H1 (cell line): Measurements from ENCODE around the gene INTS15. TPM values are rescaled to one million over a fixed set of nuclear protein-coding genes. Genes with fewer than 3 reads are reported as not detected.

Experiments used
- CTCF ChIA-PET: fragments of 300-600 bp; sonication (Branson Sonifier 250); formaldehyde crosslinking; loops from one replicate; lab custom pipeline; 2021; ENCODE audit not compliant: partially characterized antibody; lab: Charles Lee
- POLR2A ChIA-PET: fragments of 300-600 bp; sonication (Branson Sonifier 250); formaldehyde crosslinking; loops from one replicate; lab custom pipeline; 2021; ENCODE audit warnings: inconsistent platforms; ENCODE audit not compliant: partially characterized antibody; lab: Charles Lee
- DNase-seq, 2 experiments: peaks; one replicate each; pipeline versions ENCODE4 v3.0.0 to v3.0.0-alpha.2; 2010 to 2022; ENCODE audit warnings: low spot score in 2 of 2, low read depth in 1 of 2, mixed read lengths in 1 of 2
- FAIRE-seq: peaks from 2 replicates; lab custom pipeline; 2011; peaks lifted over from hg19 to GRCh38; lab: Jason Lieb, UNC
- H2AFZ ChIP-seq: 2 replicates; pipeline ENCODE4 v1.8.1; 2012; ENCODE audit warnings: low read length, inconsistent platforms
- H2AK5ac ChIP-seq: 2 replicates; pipeline ENCODE4 v1.6.1; 2013; ENCODE audit warnings: low read depth, low read length
- H2BK120ac ChIP-seq: replicated peaks from 2 replicates; pipeline ENCODE3; 2013; ENCODE audit warnings: low read depth, low read length, inconsistent platforms
- H2BK12ac ChIP-seq: 2 replicates; pipeline ENCODE4 v1.6.1; 2013; ENCODE audit warnings: low read depth, low read length
- H2BK15ac ChIP-seq: 2 replicates; pipeline ENCODE4 v1.6.1; 2013; ENCODE audit warnings: low read length
- H2BK20ac ChIP-seq: 2 replicates; pipeline ENCODE4 v1.6.1; 2013; ENCODE audit warnings: low read length
- H2BK5ac ChIP-seq: 2 replicates; pipeline ENCODE4 v1.6.1; 2013; ENCODE audit warnings: low read depth, low read length
- H3K14ac ChIP-seq: 2 replicates; pipeline ENCODE4 v1.6.1; 2013; ENCODE audit warnings: inconsistent platforms; ENCODE audit not compliant: insufficient read length
- H3K18ac ChIP-seq: 2 replicates; pipeline ENCODE4 v1.6.1; 2013; ENCODE audit warnings: low read length; ENCODE audit errors: extremely low read depth
- H3K23ac ChIP-seq: 2 replicates; pipeline ENCODE4 v1.6.1; 2013; ENCODE audit warnings: inconsistent platforms; ENCODE audit not compliant: insufficient read length
- H3K23me2 ChIP-seq: 2 replicates; pipeline ENCODE4 v1.6.1; 2013; ENCODE audit warnings: low read depth, low read length
- H3K27ac ChIP-seq: 2 replicates; pipeline ENCODE4 v1.6.1; 2011; ENCODE audit warnings: low read depth, low read length, inconsistent platforms
- H3K27me3 ChIP-seq, 4 experiments: replicated peaks in 1 of 4; 1 replicate in 1 of 4; 2 replicates in 3 of 4; pipeline versions ENCODE4 v1.6.1 to v1.8.1; 2011 to 2013; ENCODE audit warnings: low read length in 3 of 4, mild to moderate bottlenecking in 3 of 4, inconsistent platforms in 2 of 4, mixed read lengths in 2 of 4, moderate library complexity in 1 of 4; ENCODE audit not compliant: control insufficient read depth in 3 of 4, insufficient read depth in 3 of 4; ENCODE audit errors: extremely low read depth in 1 of 4
- H3K36me3 ChIP-seq, 4 experiments: 2 replicates each; pipeline versions ENCODE4 v1.6.1 to v1.8.1; 2011 to 2013; ENCODE audit warnings: mild to moderate bottlenecking in 4 of 4, low read length in 3 of 4, moderate library complexity in 2 of 4, control low read depth in 1 of 4, inconsistent platforms in 1 of 4; ENCODE audit not compliant: insufficient read depth in 4 of 4, control insufficient read depth in 2 of 4
- H3K4ac ChIP-seq: replicated peaks from 2 replicates; pipeline ENCODE3; 2013; ENCODE audit warnings: low read length, low read depth, mixed read lengths, inconsistent platforms; ENCODE audit not compliant: insufficient read length
- H3K4me1 ChIP-seq, 4 experiments: replicated peaks in 1 of 4; 1 replicate in 1 of 4; 2 replicates in 3 of 4; pipeline versions ENCODE4 v1.6.1 to v1.8.1; 2011 to 2013; ENCODE audit warnings: low read length in 3 of 4, inconsistent platforms in 2 of 4, mixed read lengths in 1 of 4; ENCODE audit not compliant: insufficient read depth in 4 of 4, control insufficient read depth in 3 of 4
- H3K4me2 ChIP-seq, 2 experiments: 2 replicates each; pipeline versions ENCODE4 v1.6.1 to v1.8.1; 2011 to 2013; ENCODE audit warnings: low read depth in 2 of 2, low read length in 2 of 2, control low read depth in 1 of 2, inconsistent platforms in 1 of 2, mild to moderate bottlenecking in 1 of 2; ENCODE audit not compliant: insufficient read depth in 1 of 2
- H3K4me3 ChIP-seq, 4 experiments: fragments of 200-600, 300-600 bp in 1 of 4; sonication (generic), shearing (Covaris generic), sonication (Bioruptor Twin) in 1 of 4; 2 replicates each; pipeline versions ENCODE4 v1.5.1 to v1.8.1; 2011 to 2016; ENCODE audit warnings: low read length in 4 of 4, low read depth in 3 of 4, control low read depth in 2 of 4, inconsistent platforms in 2 of 4, mild to moderate bottlenecking in 2 of 4, mixed read lengths in 1 of 4, moderate library complexity in 1 of 4; ENCODE audit not compliant: insufficient read depth in 2 of 4; ENCODE audit errors: extremely low read depth in 1 of 4
- H3K56ac ChIP-seq: replicated peaks from 2 replicates; pipeline ENCODE3; 2013; ENCODE audit warnings: low read depth, mild to moderate bottlenecking, mixed read lengths, low read length, inconsistent platforms; ENCODE audit not compliant: insufficient read length
- H3K79me1 ChIP-seq: 2 replicates; pipeline ENCODE4 v1.6.1; 2013; ENCODE audit warnings: low read depth, low read length, control low read depth
- H3K79me2 ChIP-seq, 2 experiments: 2 replicates each; pipeline versions ENCODE4 v1.6.1 to v1.8.1; 2012 to 2013; ENCODE audit warnings: low read length in 2 of 2, mild to moderate bottlenecking in 2 of 2, inconsistent platforms in 1 of 2; ENCODE audit not compliant: insufficient read depth in 2 of 2, control insufficient read depth in 1 of 2
- H3K9ac ChIP-seq, 4 experiments: replicated peaks in 1 of 4; 1 replicate in 1 of 4; 2 replicates in 3 of 4; pipeline versions ENCODE4 v1.6.1 to v1.8.1; 2011 to 2013; ENCODE audit warnings: low read depth in 3 of 4, low read length in 3 of 4, control low read depth in 2 of 4, mild to moderate bottlenecking in 2 of 4, moderate library complexity in 2 of 4, inconsistent platforms in 1 of 4; ENCODE audit errors: extremely low read depth in 1 of 4
- H3K9me3 ChIP-seq, 2 experiments: 2 replicates each; pipeline versions ENCODE4 v1.6.1 to v1.8.1; 2012 to 2013; ENCODE audit warnings: mild to moderate bottlenecking in 2 of 2, moderate library complexity in 2 of 2, control low read depth in 1 of 2, inconsistent platforms in 1 of 2, low read depth in 1 of 2, low read length in 1 of 2, mixed read lengths in 1 of 2; ENCODE audit not compliant: insufficient read depth in 2 of 2
- H4K20me1 ChIP-seq, 2 experiments: replicated peaks in 1 of 2; 2 replicates each; pipeline versions ENCODE3 to v1.8.1; 2011 to 2013; ENCODE audit warnings: inconsistent platforms in 2 of 2, low read length in 2 of 2, mild to moderate bottlenecking in 1 of 2; ENCODE audit not compliant: insufficient read depth in 2 of 2, control insufficient read depth in 1 of 2
- H4K5ac ChIP-seq: 2 replicates; pipeline ENCODE4 v1.6.1; 2013; ENCODE audit warnings: low read length, low read depth, mixed read lengths, inconsistent platforms; ENCODE audit not compliant: insufficient read length
- H4K8ac ChIP-seq: 2 replicates; pipeline ENCODE4 v1.8.0; 2013; ENCODE audit warnings: mild to moderate bottlenecking, moderate library complexity, low read length, inconsistent platforms; ENCODE audit not compliant: insufficient read depth; ENCODE audit errors: extremely low read depth
- H4K91ac ChIP-seq: replicated peaks from 2 replicates; pipeline ENCODE3; 2013; ENCODE audit warnings: low read length, mixed read lengths, inconsistent platforms; ENCODE audit not compliant: insufficient read length
- ATF2 ChIP-seq: IDR thresholded peaks from 2 replicates; pipeline ENCODE4 v1.6.1; 2012; ENCODE audit warnings: low read length, inconsistent platforms
- ATF3 ChIP-seq: IDR thresholded peaks from 2 replicates; pipeline ENCODE4 v1.6.1; 2011; ENCODE audit warnings: low read depth, mild to moderate bottlenecking, low read length; ENCODE audit not compliant: insufficient read depth
- BRCA1 ChIP-seq: IDR thresholded peaks from 2 replicates; pipeline ENCODE4 v1.6.1; 2012; ENCODE audit warnings: low read depth, low read length, improper control_type of control experiment
- EP300 ChIP-seq, 2 experiments: IDR thresholded peaks; 1 replicate in 1 of 2; 2 replicates in 1 of 2; pipeline ENCODE4 v1.6.1; 2011 to 2012; ENCODE audit warnings: low read depth in 2 of 2, low read length in 2 of 2, mild to moderate bottlenecking in 2 of 2, borderline replicate concordance in 1 of 2, inconsistent platforms in 1 of 2, moderate library complexity in 1 of 2
- GTF2F1 ChIP-seq: IDR thresholded peaks from 2 replicates; pipeline ENCODE4 v1.6.1; 2012; ENCODE audit warnings: low read depth, low read length, improper control_type of control experiment, borderline replicate concordance
- KDM4A ChIP-seq: IDR thresholded peaks from one replicate; pipeline ENCODE4 v1.7.1; 2012; ENCODE audit warnings: low read depth, mild to moderate bottlenecking, moderate library complexity, low read length, inconsistent platforms; ENCODE audit not compliant: severe bottlenecking
- NRF1 ChIP-seq: IDR thresholded peaks from 2 replicates; pipeline ENCODE4 v1.6.1; 2011; ENCODE audit warnings: mild to moderate bottlenecking, low read depth, low read length, improper control_type of control experiment
- PHF8 ChIP-seq: fragments of 200-600 bp; sonication (generic); conservative IDR thresholded peaks from 2 replicates; pipeline ENCODE4 v1.7.1; 2012; ENCODE audit warnings: low read depth, mild to moderate bottlenecking, inconsistent platforms, low read length, moderate library complexity
- SUZ12 ChIP-seq: fragments of 200-600 bp; sonication (generic); IDR thresholded peaks from 2 replicates; pipeline ENCODE4 v1.6.1; 2012; ENCODE audit warnings: mild to moderate bottlenecking, inconsistent platforms, low read length, moderate library complexity, mixed read lengths
- TCF12 ChIP-seq: IDR thresholded peaks from 2 replicates; pipeline ENCODE4 v1.6.1; 2011; ENCODE audit warnings: low read depth, mild to moderate bottlenecking, low read length
- TEAD4 ChIP-seq: IDR thresholded peaks from 2 replicates; pipeline ENCODE4 v1.6.1; 2012; ENCODE audit warnings: low read depth, low read length, inconsistent platforms, mixed read lengths
- ZNF274 ChIP-seq: IDR thresholded peaks from 2 replicates; pipeline ENCODE4 v1.7.0; 2012; ENCODE audit warnings: low read length, borderline replicate concordance; ENCODE audit errors: extremely low read depth
- WGBS, 2 experiments: shearing (Covaris generic) in 1 of 2; methylation state at CpG; one replicate each; pipeline versions ENCODE4 v1.1.6 to v1.1.7; 2013 to 2015; ENCODE audit warnings: low lambda C conversion rate in 2 of 2, mixed read lengths in 2 of 2, inconsistent platforms in 1 of 2, low coverage in 1 of 2, missing lambda C conversion rate in 1 of 2; ENCODE audit not compliant: insufficient replicate concordance in 2 of 2, insufficient coverage in 1 of 2, insufficient read length in 1 of 2; ENCODE audit errors: extremely low coverage in 1 of 2, missing lambda C conversion rate in 1 of 2; 5-methylcytosine and 5-hydroxymethylcytosine counted together
- polyA plus RNA-seq, 7 experiments: library from polyadenylated mRNA; depleted of rRNA in 3 of 7; stranded (reverse) in 5 of 7; unstranded in 2 of 7; fragments of >200 nt in 5 of 7; fragments of 200-250 nt in 2 of 7; gene quantifications; 1 replicate in 5 of 7; 2 replicates in 1 of 7; 4 replicates in 1 of 7; pipeline versions ENCODE4 v1.2.1 to v1.2.3, GENCODE V29; 2011 to 2013; ENCODE audit warnings: missing spikeins in 2 of 7, mixed read lengths in 2 of 7
- total RNA-seq: library from RNA; stranded (reverse); fragmentation: NEBNext Ultra II Directional; extraction: Animal tissue kit (Norgen Biotek cat#: 25700); gene quantifications from 2 replicates; pipeline ENCODE4 v1.2.1, GENCODE V29; 2021

Gene INTS15
- total and polyA plus RNA-seq, 2 of the 8 experiments (the other 6 are each of a cell fraction or from before 2014, with no cell fraction given), result 23.0 to 25.7 TPM

GRCh38 chr7:6631605-6632004 lies 41.8 kb downstream of the INTS15 start:
- Histone ChIP-seq H3K23me2 (no peaks in the 10 kb centered on the region; the same call in 1 of the 2 replicates), H3K4me1 (peaks cover 0 to 4% (median 2%) of the 10 kb centered on the region in 4 experiments; a peak in 2 of 7 replicates), H2BK20ac (no peak overlapping the region), H3K79me1 (no peaks in the 10 kb centered on the region), H4K8ac (no peak overlapping the region), H2BK5ac (no peak overlapping the region), H2BK12ac (no peak overlapping the region), H3K9ac (no peak overlapping the region), H3K14ac (no peak overlapping the region), H3K18ac (no peak overlapping the region), H2BK15ac (no peak overlapping the region), H3K27me3 (no peaks in the 10 kb centered on the region), H2AK5ac (no peak overlapping the region), H3K4me3 (no peak overlapping the region), H3K56ac (no peak overlapping the region), H3K4ac (no peak overlapping the region), H4K91ac (no peak overlapping the region), H3K79me2 (no peaks in the 10 kb centered on the region), H3K36me3 (no peaks in the 10 kb centered on the region), H2BK120ac (no peak overlapping the region), H3K4me2 (no peak overlapping the region), H4K5ac (no peak overlapping the region), H3K27ac (no peak overlapping the region), H3K23ac (no peak overlapping the region), H2AFZ (no peak overlapping the region), H4K20me1 (peaks cover 0 to 3% of the 10 kb centered on the region in 2 experiments), H3K9me3 (no peaks in the 10 kb centered on the region)
- DNase-seq (no peak), FAIRE-seq (no peak)
- ChIA-PET CTCF (interaction anchor here (0.5 to 0.8 kb wide), 3 partner anchors 27 to 242 kb away, joined by 3 read pairs; no protein-coding TSS in a partner anchor), POLR2A (no interaction called here)
- 81% methylated on average over 7 of the region's 7 CpGs; no CpG with 5 or more reads in 1 of the 2 experiments for WGBS, 2 experiments
- no peak for TF ChIP-seq BRCA1
- TF ChIP-seq TCF12, result no peak
- no peak for TF ChIP-seq EP300 (IDR thresholded peaks at IDR 0.05; ENCODE audit: borderline replicate concordance in 1 of 2, low read depth in 2 of 2, low read length in 2 of 2)
- no peak for TF ChIP-seq ZNF274
- no peak for TF ChIP-seq KDM4A
- no peak for TF ChIP-seq SUZ12
- TF ChIP-seq NRF1, result no peak
- TF ChIP-seq ATF3, result no peak
- TF ChIP-seq TEAD4, result no peak
- no peak for TF ChIP-seq ATF2
- no peak for TF ChIP-seq GTF2F1
- TF ChIP-seq PHF8, result no peak
